NB4 (cell line): ENCODE data around the gene PDIA2.

Experiments used
- DNase-seq: peaks from one replicate; pipeline ENCODE4 v3.0.0; 2010; ENCODE audit warnings: low read depth
- H3K4me3 ChIP-seq: one replicate; pipeline ENCODE4 v1.5.1; 2011; ENCODE audit warnings: mild to moderate bottlenecking, low read depth, low read length, moderate library complexity
- MYC ChIP-seq: IDR thresholded peaks from 2 replicates; pipeline ENCODE4 v1.6.1; 2011; ENCODE audit warnings: low read depth, low read length
- POLR2A ChIP-seq: IDR thresholded peaks from 2 replicates; pipeline ENCODE4 v1.6.1; 2011; ENCODE audit warnings: mild to moderate bottlenecking; ENCODE audit not compliant: insufficient read length; ENCODE audit errors: extremely low read depth
- TF ChIP-seq, protein P1 (sequence below): IDR thresholded peaks from one replicate; pipeline ENCODE4 v1.5.1; 2012; ENCODE audit warnings: low read depth, low read length
- TF ChIP-seq, protein P2 (sequence below): IDR thresholded peaks from 2 replicates; pipeline ENCODE4 v1.6.1; 2011; ENCODE audit warnings: low read depth, low read length

Gene PDIA2

GRCh38 chr16:270381-271255 lies 12.3 kb upstream of the PDIA2 start:
- TF ChIP-seq, protein P1, sequence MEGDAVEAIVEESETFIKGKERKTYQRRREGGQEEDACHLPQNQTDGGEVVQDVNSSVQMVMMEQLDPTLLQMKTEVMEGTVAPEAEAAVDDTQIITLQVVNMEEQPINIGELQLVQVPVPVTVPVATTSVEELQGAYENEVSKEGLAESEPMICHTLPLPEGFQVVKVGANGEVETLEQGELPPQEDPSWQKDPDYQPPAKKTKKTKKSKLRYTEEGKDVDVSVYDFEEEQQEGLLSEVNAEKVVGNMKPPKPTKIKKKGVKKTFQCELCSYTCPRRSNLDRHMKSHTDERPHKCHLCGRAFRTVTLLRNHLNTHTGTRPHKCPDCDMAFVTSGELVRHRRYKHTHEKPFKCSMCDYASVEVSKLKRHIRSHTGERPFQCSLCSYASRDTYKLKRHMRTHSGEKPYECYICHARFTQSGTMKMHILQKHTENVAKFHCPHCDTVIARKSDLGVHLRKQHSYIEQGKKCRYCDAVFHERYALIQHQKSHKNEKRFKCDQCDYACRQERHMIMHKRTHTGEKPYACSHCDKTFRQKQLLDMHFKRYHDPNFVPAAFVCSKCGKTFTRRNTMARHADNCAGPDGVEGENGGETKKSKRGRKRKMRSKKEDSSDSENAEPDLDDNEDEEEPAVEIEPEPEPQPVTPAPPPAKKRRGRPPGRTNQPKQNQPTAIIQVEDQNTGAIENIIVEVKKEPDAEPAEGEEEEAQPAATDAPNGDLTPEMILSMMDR, result no peak
- no peak for TF ChIP-seq POLR2A
- H3K4me3 ChIP-seq, result no peak overlapping the region
- no peak for DNase-seq

- TF ChIP-seq, protein P1, result no peak
- TF ChIP-seq, protein P2, sequence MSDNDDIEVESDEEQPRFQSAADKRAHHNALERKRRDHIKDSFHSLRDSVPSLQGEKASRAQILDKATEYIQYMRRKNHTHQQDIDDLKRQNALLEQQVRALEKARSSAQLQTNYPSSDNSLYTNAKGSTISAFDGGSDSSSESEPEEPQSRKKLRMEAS, result no peak
- no peak for TF ChIP-seq POLR2A
- no peak overlapping the region for H3K4me3 ChIP-seq
- no peak for DNase-seq
Observed at GRCh38 chr16:272633-273546, 10.1 kb upstream of the PDIA2 start.

- no peak overlapping the region for H3K4me3 ChIP-seq
- TF ChIP-seq, protein P2, result no peak
- TF ChIP-seq, protein P1, result no peak
- TF ChIP-seq POLR2A, result no peak
- no peak for TF ChIP-seq MYC
- DNase-seq, result no peak
Observed at GRCh38 chr16:273547-274421, 9.2 kb upstream of the PDIA2 start.

DNA sequence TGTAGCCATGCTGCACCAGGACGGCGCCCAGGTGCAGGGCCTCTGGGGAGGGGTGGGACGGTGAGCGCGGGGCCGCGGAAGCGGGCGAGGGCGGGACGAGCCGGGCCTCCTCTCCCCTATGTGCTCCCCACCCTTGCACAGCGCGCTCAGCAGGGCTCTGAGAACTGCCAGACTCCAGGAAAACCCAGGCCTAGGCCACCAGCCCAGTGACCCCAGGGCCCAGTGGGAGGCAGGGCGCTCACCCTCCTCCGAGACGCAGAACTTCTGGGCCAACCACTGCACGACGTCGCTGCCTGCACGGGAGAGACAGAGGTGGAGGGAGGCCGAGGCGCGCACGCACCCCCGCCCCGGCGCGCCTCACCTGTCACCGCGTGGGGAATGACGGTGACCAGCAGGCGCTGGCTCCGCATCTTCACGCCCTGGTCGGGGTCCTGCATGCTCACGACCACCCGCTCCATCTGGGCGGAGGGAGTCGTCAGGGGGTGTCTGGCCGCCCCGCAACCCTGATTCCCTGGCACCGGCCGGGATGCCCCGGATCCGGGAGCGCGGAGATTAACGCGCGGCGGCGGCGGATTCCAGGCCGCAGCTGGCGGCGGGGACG lies 7.8 kb upstream of the PDIA2 start:
- TF ChIP-seq, protein P2, result no peak
- TF ChIP-seq, protein P1, result no peak
- no peak for DNase-seq
- no peak overlapping the region for H3K4me3 ChIP-seq

DNA sequence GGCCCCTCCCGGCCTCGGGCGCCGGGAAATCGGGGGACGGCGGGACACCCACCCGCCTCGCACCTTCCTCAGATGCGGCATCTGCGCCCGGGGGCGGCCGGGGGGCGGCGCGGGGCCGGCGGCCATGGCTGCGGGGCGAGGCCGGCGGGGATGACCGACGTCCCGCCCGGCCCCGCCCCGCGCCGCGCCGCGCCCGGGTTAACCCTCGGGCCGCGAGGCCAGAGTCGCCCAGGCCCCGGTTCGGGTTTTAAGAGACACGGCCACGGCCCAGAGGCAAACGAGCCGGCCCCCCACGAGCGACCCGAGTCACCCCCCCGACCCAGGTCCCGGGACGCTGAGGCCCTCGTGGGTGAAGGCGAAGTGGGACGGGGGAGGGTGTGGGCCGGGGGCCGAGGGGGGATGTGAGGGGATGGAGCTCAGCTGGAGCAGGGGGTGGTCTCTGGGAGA lies 7.2 kb upstream of the PDIA2 start, which contains the start of gene RGS11:
Gene RGS11, minus strand, starts transcription at position 159 of the 447 bp plus-strand sequence. Its CDS starts 33 bp downstream, at position 126.
- DNase-seq, result no peak
- H3K4me3 ChIP-seq, result no peak within 1 kb of the TSS
- no peak for TF ChIP-seq MYC
- no peak for TF ChIP-seq POLR2A
- TF ChIP-seq, protein P2, result no peak
- TF ChIP-seq, protein P1, result no peak
